Measurements from ENCODE around the gene EPS8L2.

The EPS8L2 gene

GRCh38 chr11:748007-748359 is 42.0 kb downstream of the EPS8L2 start:
- DNase-seq = peak in 1 of 56 donors; percentile 15

- DNase-seq = no peak
These were observed 43.7 kb downstream of the EPS8L2 start for GRCh38 chr11:749731-750130.

DNA sequence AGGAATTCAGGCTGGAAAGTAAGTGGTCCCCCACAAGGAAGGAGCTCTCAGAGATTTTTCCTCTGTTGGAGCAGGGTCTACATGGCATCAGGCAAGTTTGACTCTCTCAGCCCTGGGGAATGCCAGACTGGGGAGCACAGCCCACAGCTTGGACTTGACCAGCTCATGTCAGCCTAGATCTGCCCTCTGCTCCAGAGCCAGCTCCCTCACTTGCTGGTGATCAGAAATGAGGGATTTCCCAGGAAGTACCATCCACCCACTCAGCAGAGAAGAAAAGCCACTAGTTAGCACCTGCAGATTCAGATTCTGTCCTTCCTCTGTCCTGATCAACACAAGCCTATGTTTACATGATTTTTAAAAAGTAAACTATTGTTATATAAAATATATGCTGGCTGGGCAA is 54.2 kb downstream of the EPS8L2 start:
- no peak for DNase-seq

GRCh38 chr11:761526-762108 is 55.6 kb downstream of the EPS8L2 start:
- DNase-seq = no peak

GRCh38 chr11:762421-763072 is 56.5 kb downstream of the EPS8L2 start:
- peak in 28 of 56 donors; percentile 21 to 65 (median 42) for DNase-seq

- DNase-seq = no peak
These were observed 57.0 kb downstream of the EPS8L2 start for GRCh38 chr11:763073-763463.

DNA sequence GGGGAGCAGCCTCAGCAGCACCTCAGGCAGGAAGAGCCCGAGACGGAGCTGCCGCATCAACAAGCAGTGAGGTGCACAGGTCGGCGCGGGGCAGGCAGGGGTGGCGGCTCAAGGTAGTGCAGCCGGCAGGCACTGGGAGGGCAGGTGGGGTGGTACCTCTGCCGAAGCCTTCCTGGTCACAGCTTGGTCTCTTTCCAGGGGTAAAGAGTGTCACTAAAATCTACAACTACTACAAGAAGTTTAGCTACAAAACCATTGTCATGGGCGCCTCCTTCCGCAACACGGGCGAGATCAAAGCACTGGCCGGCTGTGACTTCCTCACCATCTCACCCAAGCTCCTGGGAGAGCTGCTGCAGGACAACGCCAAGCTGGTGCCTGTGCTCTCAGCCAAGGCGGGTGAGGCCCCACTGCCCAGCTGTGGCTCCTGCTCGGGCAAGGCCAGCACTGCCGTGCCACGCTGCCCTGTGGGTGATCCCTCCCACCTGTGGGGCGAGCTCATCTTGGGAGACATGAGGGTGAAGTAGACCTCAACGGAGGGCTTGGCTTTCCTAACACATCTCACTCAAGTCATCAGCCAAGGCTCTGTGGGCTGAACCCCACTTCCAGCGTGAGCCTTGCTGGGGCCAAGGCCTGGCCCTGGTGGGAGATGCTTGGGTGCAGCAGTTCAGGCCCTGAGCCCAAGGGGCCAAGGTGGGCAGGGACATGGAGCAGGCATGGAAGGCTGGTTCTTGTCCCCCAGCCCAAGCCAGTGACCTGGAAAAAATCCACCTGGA is 57.7 kb downstream of the EPS8L2 start:
- no peak for DNase-seq

- DNase-seq = no peak
These were observed 58.4 kb downstream of the EPS8L2 start for GRCh38 chr11:764322-765024.

- peak in 31 of 56 donors; percentile 19 to 70 (median 41) for DNase-seq
These were observed 59.2 kb downstream of the EPS8L2 start for GRCh38 chr11:765025-765801.

DNA sequence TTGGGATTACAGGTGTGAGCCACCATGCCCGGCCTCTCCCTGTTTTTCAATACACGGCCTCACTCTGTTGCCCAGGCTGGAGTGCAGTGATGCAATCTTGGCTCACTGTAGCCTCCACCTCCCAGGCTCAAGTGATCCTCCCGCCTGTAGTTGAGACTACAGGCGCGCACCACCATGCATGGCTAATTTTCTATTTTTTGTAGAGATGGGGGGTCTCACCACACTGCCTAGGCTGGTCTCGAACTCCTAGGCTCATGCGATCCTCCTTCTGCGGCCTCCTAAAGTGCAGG is 59.7 kb downstream of the EPS8L2 start:
- no peak for DNase-seq

DNA sequence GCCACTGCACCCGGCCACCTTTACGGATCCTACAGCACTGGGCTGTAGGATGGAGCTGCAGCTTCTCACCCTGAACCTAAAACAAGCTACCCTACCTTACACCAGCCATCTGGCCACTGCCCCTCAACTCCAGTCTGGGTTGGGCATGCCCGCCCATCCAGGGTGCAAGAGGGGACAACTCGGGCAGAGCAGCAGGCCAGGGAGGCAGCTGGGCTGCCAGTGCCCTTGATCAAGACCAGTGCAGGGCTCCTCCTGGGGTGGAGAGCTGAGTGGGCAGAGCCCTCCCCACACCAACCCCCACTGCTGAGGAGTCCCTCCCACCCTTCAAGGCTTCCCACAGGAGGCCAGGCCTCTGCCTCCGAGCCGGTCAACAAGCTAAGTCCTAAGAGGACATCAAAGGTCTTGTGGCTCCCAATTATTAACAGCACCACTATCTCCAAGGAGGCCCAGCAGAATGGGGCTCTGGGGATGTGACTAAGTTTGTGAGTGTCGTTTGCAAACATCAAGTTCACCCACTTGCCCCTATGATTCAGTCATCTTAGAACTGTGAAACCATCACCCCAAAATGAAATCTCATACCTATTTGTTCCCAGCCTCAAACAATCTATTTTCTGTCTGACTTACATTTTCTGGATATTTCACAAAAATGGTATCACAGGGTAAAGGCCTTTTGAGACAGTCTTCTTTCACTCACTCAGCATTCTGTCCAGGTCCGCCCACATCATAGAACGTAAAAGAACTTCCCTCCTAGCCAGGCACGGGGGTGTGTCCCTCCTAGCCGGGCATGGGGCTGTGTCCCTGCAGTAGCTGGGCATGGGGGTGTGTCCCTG is 60.3 kb downstream of the EPS8L2 start:
- DNase-seq = no peak

DNA sequence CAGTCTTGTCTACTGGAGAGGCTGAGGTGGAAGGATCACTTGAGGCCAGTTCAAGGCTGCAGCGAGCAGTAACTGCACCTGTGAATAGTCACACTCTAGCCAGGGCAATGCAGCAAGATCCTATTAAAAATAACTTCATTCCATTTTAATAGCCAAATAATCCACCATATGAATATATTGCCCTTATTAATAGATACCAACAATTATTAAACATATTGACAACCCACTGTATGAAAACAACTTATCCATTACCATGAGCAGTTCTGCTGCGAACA is 60.8 kb downstream of the EPS8L2 start:
- no peak for DNase-seq

- DNase-seq = no peak
These were observed 61.2 kb downstream of the EPS8L2 start for GRCh38 chr11:767238-767637.

GRCh38 chr11:769887-770641 is 64.0 kb downstream of the EPS8L2 start:
- no peak for DNase-seq

GRCh38 chr11:770642-771616 is 64.9 kb downstream of the EPS8L2 start:
- DNase-seq = no peak

DNA sequence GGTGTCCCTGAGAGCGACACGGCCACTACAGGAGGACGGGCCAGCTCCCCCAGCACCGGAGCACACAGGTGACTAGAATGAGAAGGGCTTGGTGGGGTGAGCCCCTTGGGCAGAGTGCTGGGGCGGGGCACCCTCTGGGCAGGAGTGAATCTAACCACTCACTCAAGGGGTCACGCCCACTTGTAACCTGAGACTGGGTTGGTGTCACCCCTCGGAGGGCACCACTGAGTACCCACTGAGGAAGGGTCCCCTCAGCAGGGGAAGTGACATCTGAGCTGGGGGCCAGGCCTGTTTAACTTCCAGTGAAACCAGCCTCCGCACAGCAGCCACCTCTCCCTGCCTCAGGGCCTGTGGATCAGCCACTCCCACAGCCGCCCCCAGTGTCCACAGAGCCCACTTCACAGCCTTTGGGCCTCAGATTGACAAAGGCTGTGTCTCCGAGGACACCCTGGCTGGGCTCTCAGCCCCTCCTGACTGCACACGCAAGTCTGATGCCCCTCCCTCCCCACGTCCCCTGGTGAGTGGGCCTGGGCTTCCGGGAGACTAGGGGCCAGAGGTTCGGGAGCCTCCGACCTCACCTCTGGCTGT is 65.7 kb downstream of the EPS8L2 start:
- DNase-seq = no peak

DNA sequence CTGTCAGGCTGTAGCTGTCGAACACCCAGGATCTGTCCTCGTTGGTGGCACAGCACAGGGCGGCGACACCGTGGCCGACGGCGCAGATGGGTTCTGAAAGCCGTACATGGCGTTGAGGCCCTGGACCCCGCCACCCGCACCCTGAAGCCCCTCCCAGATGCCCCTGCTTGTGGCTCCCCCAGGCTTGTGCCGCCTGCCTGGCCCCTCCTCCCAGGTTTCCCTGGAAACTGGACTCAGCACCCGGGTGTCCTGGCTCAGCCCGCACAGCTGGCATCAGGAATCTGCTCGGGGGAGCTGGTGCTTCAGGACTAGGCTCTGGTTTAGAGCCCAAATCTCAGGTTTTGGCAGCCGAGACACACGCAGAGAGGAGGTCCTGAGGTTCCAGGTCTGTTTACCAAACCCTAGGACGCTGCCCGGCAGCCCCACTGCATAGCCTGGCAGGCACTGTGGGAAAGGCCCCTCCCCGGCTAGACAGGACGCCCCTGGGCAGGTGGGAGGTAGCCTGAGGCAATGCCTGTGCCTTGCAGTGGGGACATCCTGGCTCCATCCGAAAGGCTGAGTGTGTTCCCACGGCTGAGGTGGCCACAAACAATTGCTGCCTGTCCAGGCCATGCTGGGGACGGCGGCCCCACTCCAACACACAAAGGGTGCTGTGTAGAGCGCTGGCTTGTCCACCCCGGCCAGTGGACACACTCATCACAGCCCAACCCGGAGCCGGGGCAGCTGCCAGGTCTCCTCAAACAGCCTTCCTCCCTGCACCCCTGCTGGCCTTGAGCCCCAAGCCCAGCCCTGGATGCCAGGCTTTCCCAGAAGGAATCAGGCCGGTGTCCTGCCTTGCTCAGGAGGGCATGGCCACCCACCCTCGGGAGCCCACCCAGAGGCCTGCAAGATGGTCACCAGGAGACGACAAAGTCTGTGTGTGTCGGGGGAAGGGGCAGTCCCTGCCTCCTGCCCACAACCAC is 66.7 kb downstream of the EPS8L2 start:
- DNase-seq = peak in 55 of 56 donors; percentile 40 to 98 (median 89)
